CD14-positive monocyte (primary cell): ENCODE results near the gene TGM2. TPM values are rescaled to one million over a fixed set of nuclear protein-coding genes. Genes with fewer than 3 reads are reported as not detected.

ENCODE experiments used
- DNase-seq, 3 donors: peaks; one replicate each; pipeline ENCODE4 v3.0.0-alpha.2; 2011 to 2022
- H2AFZ ChIP-seq: 2 replicates; pipeline ENCODE4 v1.6.0; 2012; ENCODE audit warnings: mild to moderate bottlenecking, low read depth, low read length, inconsistent platforms; ENCODE audit not compliant: insufficient read depth, poor library complexity, severe bottlenecking
- H3K27ac ChIP-seq, 2 donors: 1 replicate in 1 of 2; 2 replicates in 1 of 2; pipeline ENCODE4 v1.5.1; 2012 to 2013; ENCODE audit warnings: low read length in 2 of 2, control low read depth in 1 of 2, inconsistent platforms in 1 of 2, low read depth in 1 of 2, mild to moderate bottlenecking in 1 of 2
- H3K27me3 ChIP-seq, 2 donors: one replicate each; pipeline versions ENCODE4 v1.6.0 to v1.6.1; 2011 to 2013; ENCODE audit warnings: low read length in 2 of 2; ENCODE audit not compliant: control insufficient read depth in 2 of 2, insufficient read depth in 2 of 2
- H3K36me3 ChIP-seq, 2 donors: replicated peaks in 1 of 2; 1 replicate in 1 of 2; 2 replicates in 1 of 2; pipeline versions ENCODE4 v1.5.1 to v1.6.1; 2012 to 2013; ENCODE audit warnings: low read length in 2 of 2, control low read depth in 1 of 2, inconsistent platforms in 1 of 2, mild to moderate bottlenecking in 1 of 2; ENCODE audit not compliant: insufficient read depth in 2 of 2, control insufficient read depth in 1 of 2
- H3K4me1 ChIP-seq, 2 donors: 1 replicate in 1 of 2; 2 replicates in 1 of 2; pipeline versions ENCODE4 v1.5.1 to v1.6.1; 2012 to 2013; ENCODE audit warnings: low read length in 2 of 2, control low read depth in 1 of 2, inconsistent platforms in 1 of 2, mild to moderate bottlenecking in 1 of 2, moderate library complexity in 1 of 2; ENCODE audit not compliant: insufficient read depth in 2 of 2, control insufficient read depth in 1 of 2
- H3K4me2 ChIP-seq: replicated peaks from 2 replicates; pipeline ENCODE3; 2012; ENCODE audit warnings: low read length, moderate library complexity, mild to moderate bottlenecking; ENCODE audit not compliant: poor library complexity, severe bottlenecking; ENCODE audit errors: extremely low read depth
- H3K4me3 ChIP-seq, 3 experiments: fragments of 200-600 bp in 1 of 3; sonication (generic) in 1 of 3; replicated peaks in 1 of 3; 1 replicate in 2 of 3; 2 replicates in 1 of 3; pipeline ENCODE4 v1.5.1; 2011 to 2013; ENCODE audit warnings: low read length in 3 of 3, mild to moderate bottlenecking in 3 of 3, control low read depth in 2 of 3, low read depth in 2 of 3, inconsistent platforms in 1 of 3, moderate library complexity in 1 of 3
- H3K79me2 ChIP-seq: 2 replicates; pipeline ENCODE4 v1.6.0; 2012; ENCODE audit warnings: mild to moderate bottlenecking, control low read depth, inconsistent platforms, low read length, moderate library complexity; ENCODE audit not compliant: insufficient read depth
- H3K9ac ChIP-seq: 2 replicates; pipeline ENCODE4 v1.6.0; 2017; ENCODE audit warnings: low read length, mild to moderate bottlenecking; ENCODE audit not compliant: insufficient read depth, poor library complexity, severe bottlenecking
- H3K9me3 ChIP-seq, 2 donors: replicated peaks in 1 of 2; 1 replicate in 1 of 2; 2 replicates in 1 of 2; pipeline versions ENCODE4 v1.5.1 to v1.6.1; 2012 to 2013; ENCODE audit warnings: low read length in 2 of 2, control low read depth in 1 of 2; ENCODE audit not compliant: control insufficient read depth in 1 of 2, insufficient read depth in 1 of 2
- H4K20me1 ChIP-seq: 2 replicates; pipeline ENCODE4 v1.6.0; 2012; ENCODE audit warnings: mild to moderate bottlenecking, low read length, control low read depth, moderate library complexity; ENCODE audit not compliant: insufficient read depth
- H3K27ac Mint-ChIP-seq, 7 donors: one replicate each; pipeline ENCODE4 v1.8.0; 2020; ENCODE audit warnings: mild to moderate bottlenecking in 7 of 7, mixed read lengths in 7 of 7, moderate library complexity in 6 of 7, inconsistent platforms in 2 of 7
- H3K27me3 Mint-ChIP-seq, 3 donors: one replicate each; pipeline ENCODE4 v1.8.0; 2021 to 2022; ENCODE audit warnings: low read depth in 3 of 3, mild to moderate bottlenecking in 3 of 3, mixed read lengths in 3 of 3, moderate library complexity in 3 of 3, inconsistent platforms in 1 of 3
- H3K36me3 Mint-ChIP-seq, 2 donors: one replicate each; pipeline ENCODE4 v1.8.0; 2020; ENCODE audit warnings: mixed read lengths in 2 of 2, inconsistent platforms in 1 of 2, mild to moderate bottlenecking in 1 of 2
- H3K4me1 Mint-ChIP-seq: one replicate; pipeline ENCODE4 v1.8.0; 2020; ENCODE audit warnings: mild to moderate bottlenecking, mixed read lengths
- H3K4me3 Mint-ChIP-seq, 2 donors: one replicate each; pipeline ENCODE4 v1.8.0; 2020; ENCODE audit warnings: mild to moderate bottlenecking in 2 of 2, mixed read lengths in 2 of 2, moderate library complexity in 1 of 2
- H3K9me3 Mint-ChIP-seq, 7 donors: one replicate each; pipeline ENCODE4 v1.8.0; 2020 to 2022; ENCODE audit warnings: mixed read lengths in 7 of 7, mild to moderate bottlenecking in 6 of 7, moderate library complexity in 6 of 7, inconsistent platforms in 2 of 7
- CTCF ChIP-seq: fragments of 200-600 bp; IDR thresholded peaks from one replicate; pipeline ENCODE4 v1.8.0; 2022; ENCODE audit warnings: antibody characterized with exemption, mild to moderate bottlenecking
- WGBS: methylation state at CpG from one replicate; pipeline ENCODE4 v1.1.5; 2013; ENCODE audit warnings: missing lambda C conversion rate; ENCODE audit not compliant: insufficient coverage; 5-methylcytosine and 5-hydroxymethylcytosine counted together
- intact Hi-C, 2 donors: fragments of 100-400 bp; cut with micrococcal nuclease; formaldehyde crosslinking; loops; one replicate each; pipeline versions ENCODE4 v1.15.0 to v1.15.1; 2023
- polyA plus RNA-seq, 3 donors: library from polyadenylated mRNA; depleted of rRNA in 1 of 3; unstranded in 2 of 3; stranded (reverse) in 1 of 3; fragments of 300-500 nt in 2 of 3; fragments of >200 nt in 1 of 3; fragmentation: Illumina TruSeq in 2 of 3; gene quantifications; 1 replicate in 2 of 3; 2 replicates in 1 of 3; pipeline ENCODE4 v1.2.3, GENCODE V29; 2012 to 2021

The TGM2 gene
- polyA plus RNA-seq, 3 donors: 0.47 to 1.7 (median 1.6) TPM

- Mint-ChIP-seq H3K4me3 (no peak overlapping the region), H3K27ac (peak overlapping the region in 2 of 7 donors; percentile 2 to 31), H3K36me3 (peaks cover 3 to 12% of the 10 kb centered on the region in 2 donors), H3K27me3 (peaks cover 0 to 4% (median 1%) of the 10 kb centered on the region in 3 donors), H3K9me3 (no peaks in the 10 kb centered on the region), H3K4me1 (peaks cover 42% of the 10 kb centered on the region)
- no peak overlapping the region for H3K9ac ChIP-seq
- H3K4me1 ChIP-seq: peaks cover 29 to 40% of the 10 kb centered on the region in 2 donors
- H3K4me2 ChIP-seq: no peak overlapping the region
- H3K36me3 ChIP-seq: no peaks in the 10 kb centered on the region
- H3K27ac ChIP-seq: no peak overlapping the region
- no peak overlapping the region for H3K4me3 ChIP-seq
- WGBS: 94% methylated on average over 23 of the region's 23 CpGs
- H2AFZ ChIP-seq: no peak overlapping the region
- no peaks in the 10 kb centered on the region for H3K27me3 ChIP-seq
- H3K9me3 ChIP-seq: no peaks in the 10 kb centered on the region
- H3K79me2 ChIP-seq: no peaks in the 10 kb centered on the region
- H4K20me1 ChIP-seq: no peaks in the 10 kb centered on the region
- intact Hi-C loops: loop anchor here in 1 of 2 donors (5.0 kb wide), 1 partner anchor 44 kb away; no protein-coding TSS in a partner anchor
- TF ChIP-seq CTCF: no peak
- DNase-seq: no peak
These were observed 23.7 kb downstream of the TGM2 start for GRCh38 chr20:38141204-38141888.

- H3K27me3 Mint-ChIP-seq: peaks cover 0 to 4% (median 1%) of the 10 kb centered on the region in 3 donors
- Histone ChIP-seq H3K9me3 (no peaks in the 10 kb centered on the region), H3K4me2 (no peak overlapping the region), H3K27me3 (no peaks in the 10 kb centered on the region), H4K20me1 (no peaks in the 10 kb centered on the region), H3K4me3 (no peak overlapping the region), H3K27ac (no peak overlapping the region), H3K9ac (no peak overlapping the region), H3K4me1 (peaks cover 23 to 33% of the 10 kb centered on the region in 2 donors), H3K36me3 (no peaks in the 10 kb centered on the region), H2AFZ (no peak overlapping the region), H3K79me2 (no peaks in the 10 kb centered on the region)
- DNase-seq: peak in 2 of 3 donors; percentile 36 to 40
- intact Hi-C loops: loop anchor here in 1 of 2 donors (5.0 kb wide), 1 partner anchor 43 kb away; no protein-coding TSS in a partner anchor
- H3K4me1 Mint-ChIP-seq: peaks cover 38% of the 10 kb centered on the region
- H3K36me3 Mint-ChIP-seq: peaks cover 3 to 10% of the 10 kb centered on the region in 2 donors
- no peaks in the 10 kb centered on the region for H3K9me3 Mint-ChIP-seq
- WGBS: 83% methylated on average over 4 of the region's 12 CpGs
- no peak for TF ChIP-seq CTCF
- peak overlapping the region in 2 of 7 donors; percentile 18 to 71 for H3K27ac Mint-ChIP-seq
- no peak overlapping the region for H3K4me3 Mint-ChIP-seq
These were observed 24.9 kb downstream of the TGM2 start for GRCh38 chr20:38139977-38140753.
